GM12873 (cell line): ENCODE results near the gene CHI3L2.

Experiments
- CTCF ChIP-seq: IDR thresholded peaks from 2 replicates; pipeline ENCODE4 v1.5.1; 2012; ENCODE audit warnings: low read depth, mild to moderate bottlenecking, moderate library complexity, low read length, control low read depth; ENCODE audit not compliant: insufficient read depth; ENCODE audit errors: missing control alignments

CHI3L2 gene

DNA sequence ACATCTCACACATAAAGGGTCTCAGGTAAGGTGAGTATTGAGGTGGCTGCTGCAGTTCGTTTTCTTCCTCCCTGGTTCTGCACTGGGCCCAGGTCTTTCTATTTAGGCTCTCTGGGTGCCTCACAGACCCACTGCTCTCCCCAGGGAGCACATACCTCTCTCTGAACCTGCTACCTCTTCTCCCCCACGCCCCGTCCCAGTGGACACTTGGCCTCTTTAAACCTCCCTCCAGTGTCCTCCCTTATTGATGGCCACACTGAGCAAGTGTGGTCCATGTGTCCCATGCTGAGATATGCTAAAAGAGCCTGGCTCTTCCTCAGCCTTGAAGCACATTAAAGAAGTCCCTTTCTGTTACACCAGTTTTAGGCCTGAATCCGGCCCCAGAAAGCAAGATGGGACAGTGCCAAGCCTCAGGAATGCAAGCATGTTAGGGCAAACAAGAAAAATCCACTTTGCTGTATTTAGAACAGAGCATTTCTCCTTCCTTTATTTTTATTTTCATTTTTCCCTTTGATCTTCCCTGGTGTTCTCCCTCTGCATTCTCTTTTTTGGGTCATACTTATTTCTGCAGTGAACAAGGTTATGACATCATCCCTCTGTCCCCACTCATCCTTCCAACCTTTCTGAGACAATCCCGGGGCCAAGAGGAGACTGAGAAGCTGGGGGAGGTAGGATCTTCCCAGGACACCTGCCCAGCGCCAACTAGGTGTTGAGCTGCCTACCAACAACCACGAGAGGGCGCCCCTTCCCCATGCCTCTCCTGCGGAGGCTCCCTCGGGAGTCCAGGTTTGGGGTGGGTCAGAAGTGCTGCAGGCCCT lies 5.0 kb upstream of the CHI3L2 start:
- peak; percentile 97 for TF ChIP-seq CTCF

DNA sequence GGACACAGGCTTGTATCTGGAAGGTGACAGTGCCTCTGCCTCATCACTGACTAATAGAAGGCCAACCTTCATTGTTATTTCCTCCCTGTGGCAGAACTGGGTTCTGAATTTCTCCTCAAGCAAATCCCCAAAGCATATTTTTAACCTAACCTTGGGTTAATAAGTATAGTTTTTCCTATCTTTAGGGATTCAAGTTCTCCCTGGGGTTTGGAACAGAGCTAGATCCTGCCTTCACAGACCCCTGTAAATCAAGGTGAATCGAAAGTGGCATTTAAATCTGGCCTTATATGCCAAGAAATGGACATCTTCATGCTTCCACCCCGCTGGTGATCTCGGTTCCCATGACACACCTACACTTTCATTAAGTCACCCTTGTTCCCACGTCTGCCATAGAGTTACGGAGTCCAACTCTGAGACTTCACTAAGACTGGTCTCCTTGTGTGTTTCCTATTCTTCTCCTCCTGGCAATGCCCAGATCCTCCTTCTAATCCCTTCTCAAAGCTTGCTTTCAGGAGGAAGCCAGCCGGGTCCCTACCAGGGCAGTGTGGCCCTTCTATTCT lies 4.3 kb upstream of the CHI3L2 start:
- TF ChIP-seq CTCF, result no peak

DNA sequence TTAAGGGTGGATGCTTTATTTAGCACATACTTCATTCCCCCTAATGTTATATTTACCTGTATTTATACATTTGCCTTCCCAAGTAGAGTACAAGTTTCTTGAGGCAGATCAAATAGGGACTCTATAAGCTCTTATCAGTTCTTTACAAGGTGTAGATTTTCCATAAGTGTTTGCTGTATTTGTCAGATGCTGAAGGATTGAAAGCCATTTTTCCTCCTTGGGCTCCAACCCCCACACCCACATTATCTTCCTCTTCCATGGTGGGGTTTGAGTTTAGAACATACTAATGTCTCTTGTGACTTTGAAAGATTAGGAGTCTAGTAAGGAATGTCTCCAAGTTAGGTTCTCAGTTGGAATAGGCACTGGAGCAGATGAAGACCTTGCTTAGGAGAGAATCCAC lies 2.4 kb upstream of the CHI3L2 start:
- TF ChIP-seq CTCF, result no peak

GRCh38 chr1:111225717-111226400 lies 1.7 kb upstream of the CHI3L2 start:
- no peak for TF ChIP-seq CTCF

DNA sequence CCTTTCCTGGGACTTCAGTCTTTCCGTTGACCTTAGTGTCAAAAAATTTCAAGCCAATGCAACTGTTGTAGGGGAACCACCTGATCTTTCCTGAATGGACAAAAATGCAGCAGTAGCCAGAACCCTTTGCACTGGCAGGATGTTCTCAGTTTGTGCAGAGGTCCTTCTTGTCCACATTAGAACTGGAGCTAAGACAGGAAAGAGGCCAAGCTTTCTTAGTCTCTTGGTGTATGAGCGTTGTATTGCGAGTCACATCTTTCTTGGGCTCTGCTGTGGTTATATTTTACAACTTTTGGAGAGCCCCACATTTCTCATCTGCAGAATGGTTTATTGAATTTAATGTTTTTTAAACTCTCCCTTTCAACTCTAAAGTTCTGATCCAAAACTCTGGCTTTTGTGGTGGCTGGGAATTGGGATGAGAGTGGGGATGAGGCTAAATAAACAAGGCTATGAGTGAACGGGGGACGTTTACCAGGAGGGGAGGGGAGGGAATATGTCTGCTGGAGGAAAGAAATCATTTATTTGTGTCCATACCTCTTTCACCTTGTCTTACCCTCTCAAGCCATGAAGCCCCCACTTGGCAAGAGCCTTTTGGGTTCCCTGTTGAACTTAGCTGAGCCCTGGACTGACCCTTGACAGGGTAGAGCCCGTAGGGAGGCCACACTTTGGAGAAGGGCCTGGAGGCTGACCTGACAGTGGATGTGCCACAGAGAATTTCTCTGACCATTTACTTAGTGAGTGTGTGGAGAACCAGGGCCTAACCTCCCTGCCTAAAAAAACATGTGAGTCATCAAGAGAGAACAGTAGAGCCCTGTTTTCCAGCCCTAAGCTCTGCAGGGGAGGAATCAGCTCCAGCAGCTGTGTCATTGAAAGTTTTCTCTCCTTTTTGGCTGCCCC lies 586 bp downstream of the CHI3L2 start:
- TF ChIP-seq CTCF, result no peak

- TF ChIP-seq CTCF, result no peak
These were observed 1.2 kb downstream of the CHI3L2 start for GRCh38 chr1:111228748-111229126.
